Neural progenitor cell (in vitro differentiated cells): Measurements from ENCODE around the gene ABTB2. TPM values are rescaled to one million over a fixed set of nuclear protein-coding genes. Genes with fewer than 3 reads are reported as not detected.
A peak's percentile ranks its signal among the peaks of the same experiment; 100 is the strongest.

ENCODE experiments used
- DNase-seq: peaks from one replicate; pipeline ENCODE4 v3.0.0-alpha.2; 2016; ENCODE audit warnings: low spot score
- H2AFZ ChIP-seq: fragments of 200-600 bp; sonication (generic); replicated peaks from 2 replicates; pipeline ENCODE4 v1.6.1; 2016; ENCODE audit warnings: antibody characterized with exemption
- H3F3A ChIP-seq: fragments of 200-600 bp; sonication (generic); 2 replicates; pipeline ENCODE4 v1.6.1; 2016; ENCODE audit warnings: antibody characterized with exemption, low read depth
- H3K27ac ChIP-seq: fragments of 200-600 bp; sonication (generic); 2 replicates; pipeline ENCODE4 v1.5.1; 2016; ENCODE audit warnings: mild to moderate bottlenecking
- H3K27me3 ChIP-seq: fragments of 200-600 bp; sonication (generic); 2 replicates; pipeline ENCODE4 v1.6.1; 2016; ENCODE audit warnings: mild to moderate bottlenecking, moderate library complexity
- H3K36me3 ChIP-seq: fragments of 200-600 bp; sonication (generic); 2 replicates; pipeline ENCODE4 v1.5.1; 2016
- H3K4me1 ChIP-seq: fragments of 200-600 bp; sonication (generic); 2 replicates; pipeline ENCODE4 v1.6.1; 2016; ENCODE audit warnings: mixed run types
- H3K4me2 ChIP-seq: fragments of 200-600 bp; sonication (generic); 2 replicates; pipeline ENCODE4 v1.6.1; 2016
- H3K4me3 ChIP-seq: fragments of 200-600 bp; sonication (generic); 2 replicates; pipeline ENCODE4 v1.5.1; 2016
- H3K79me2 ChIP-seq: fragments of 200-600 bp; sonication (generic); 2 replicates; pipeline ENCODE4 v1.6.1; 2016; ENCODE audit warnings: low read depth
- H3K9ac ChIP-seq: fragments of 200-600 bp; sonication (generic); 2 replicates; pipeline ENCODE4 v1.6.1; 2016
- H3K9me3 ChIP-seq: fragments of 200-600 bp; sonication (generic); 2 replicates; pipeline ENCODE4 v1.5.1; 2016; ENCODE audit warnings: low read depth
- H4K20me1 ChIP-seq: fragments of 200-600 bp; sonication (generic); 2 replicates; pipeline ENCODE4 v1.6.1; 2016; ENCODE audit warnings: low read depth
- H3K27ac Mint-ChIP-seq: 3 replicates; pipeline ENCODE4 v1.8.0; 2021; ENCODE audit warnings: mixed read lengths
- H3K27me3 Mint-ChIP-seq: 2 replicates; pipeline ENCODE4 v1.8.0; 2022; ENCODE audit warnings: low read depth, mild to moderate bottlenecking, inconsistent platforms, moderate library complexity, mixed read lengths; ENCODE audit not compliant: insufficient read depth
- H3K36me3 Mint-ChIP-seq: 3 replicates; pipeline ENCODE4 v1.8.0; 2021; ENCODE audit warnings: mixed read lengths
- H3K4me1 Mint-ChIP-seq: 3 replicates; pipeline ENCODE4 v1.8.0; 2021; ENCODE audit warnings: mixed read lengths
- H3K4me3 Mint-ChIP-seq: 3 replicates; pipeline ENCODE4 v1.8.0; 2021; ENCODE audit warnings: mild to moderate bottlenecking, moderate library complexity, mixed read lengths
- H3K9me3 Mint-ChIP-seq: 3 replicates; pipeline ENCODE4 v1.8.0; 2020; ENCODE audit warnings: mixed read lengths
- EZH2 ChIP-seq: fragments of 200-600 bp; sonication (generic); IDR thresholded peaks from 2 replicates; pipeline ENCODE4 v1.6.1; 2017; ENCODE audit warnings: antibody characterized with exemption, mild to moderate bottlenecking, moderate library complexity
- EZH2phosphoT487 ChIP-seq: fragments of 200-600 bp; sonication (generic); IDR thresholded peaks from 2 replicates; pipeline ENCODE4 v1.6.1; 2017; ENCODE audit warnings: antibody characterized with exemption
- total RNA-seq: library from RNA; depleted of rRNA; stranded (reverse); fragments of >200 nt; gene quantifications from 2 replicates; pipeline ENCODE4 v1.2.3, GENCODE V29; 2015; ENCODE audit warnings: low replicate concordance
- TF ChIP-seq, protein P1 (sequence below): fragments of 200-600 bp; sonication (generic); IDR thresholded peaks from 2 replicates; pipeline ENCODE4 v1.5.1; 2017; ENCODE audit warnings: antibody characterized with exemption, mild to moderate bottlenecking

Gene ABTB2
- total RNA-seq, 1 donor from 2014 or later, result 0.37 TPM

GRCh38 chr11:34155057-34155756, 202.6 kb downstream of the ABTB2 start:
- H3K27me3 ChIP-seq, result no peaks in the 10 kb centered on the region
- no peak overlapping the region for H3K27ac ChIP-seq
- no peak overlapping the region for H2AFZ ChIP-seq
- H3F3A ChIP-seq, result no peaks in the 10 kb centered on the region
- Mint-ChIP-seq H3K27ac (no peak overlapping the region), H3K36me3 (peaks cover 13% of the 10 kb centered on the region), H3K4me1 (peaks cover 3% of the 10 kb centered on the region), H3K9me3 (no peaks in the 10 kb centered on the region), H3K4me3 (no peak overlapping the region), H3K27me3 (peaks cover 4% of the 10 kb centered on the region)
- no peaks in the 10 kb centered on the region for H3K4me1 ChIP-seq
- TF ChIP-seq, protein P1, sequence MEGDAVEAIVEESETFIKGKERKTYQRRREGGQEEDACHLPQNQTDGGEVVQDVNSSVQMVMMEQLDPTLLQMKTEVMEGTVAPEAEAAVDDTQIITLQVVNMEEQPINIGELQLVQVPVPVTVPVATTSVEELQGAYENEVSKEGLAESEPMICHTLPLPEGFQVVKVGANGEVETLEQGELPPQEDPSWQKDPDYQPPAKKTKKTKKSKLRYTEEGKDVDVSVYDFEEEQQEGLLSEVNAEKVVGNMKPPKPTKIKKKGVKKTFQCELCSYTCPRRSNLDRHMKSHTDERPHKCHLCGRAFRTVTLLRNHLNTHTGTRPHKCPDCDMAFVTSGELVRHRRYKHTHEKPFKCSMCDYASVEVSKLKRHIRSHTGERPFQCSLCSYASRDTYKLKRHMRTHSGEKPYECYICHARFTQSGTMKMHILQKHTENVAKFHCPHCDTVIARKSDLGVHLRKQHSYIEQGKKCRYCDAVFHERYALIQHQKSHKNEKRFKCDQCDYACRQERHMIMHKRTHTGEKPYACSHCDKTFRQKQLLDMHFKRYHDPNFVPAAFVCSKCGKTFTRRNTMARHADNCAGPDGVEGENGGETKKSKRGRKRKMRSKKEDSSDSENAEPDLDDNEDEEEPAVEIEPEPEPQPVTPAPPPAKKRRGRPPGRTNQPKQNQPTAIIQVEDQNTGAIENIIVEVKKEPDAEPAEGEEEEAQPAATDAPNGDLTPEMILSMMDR, result no peak
- TF ChIP-seq EZH2 (no peak), EZH2phosphoT487 (no peak)
- H3K79me2 ChIP-seq, result no peaks in the 10 kb centered on the region
- no peak overlapping the region for H3K4me2 ChIP-seq
- no peaks in the 10 kb centered on the region for H3K36me3 ChIP-seq
- H3K4me3 ChIP-seq, result no peak overlapping the region
- H3K9ac ChIP-seq, result no peak overlapping the region
- H4K20me1 ChIP-seq, result no peaks in the 10 kb centered on the region
- no peak for DNase-seq
- no peaks in the 10 kb centered on the region for H3K9me3 ChIP-seq

- no peaks in the 10 kb centered on the region for H3K4me1 ChIP-seq
- H3K4me2 ChIP-seq, result no peak overlapping the region
- H2AFZ ChIP-seq, result no peak overlapping the region
- DNase-seq, result no peak
- Mint-ChIP-seq H3K4me1 (peaks cover 4% of the 10 kb centered on the region), H3K36me3 (peaks cover 11% of the 10 kb centered on the region), H3K27me3 (peaks cover 4% of the 10 kb centered on the region), H3K4me3 (no peak overlapping the region), H3K27ac (no peak overlapping the region), H3K9me3 (no peaks in the 10 kb centered on the region)
- no peaks in the 10 kb centered on the region for H3K79me2 ChIP-seq
- H3K9me3 ChIP-seq, result no peaks in the 10 kb centered on the region
- H3K36me3 ChIP-seq, result no peaks in the 10 kb centered on the region
- H3F3A ChIP-seq, result no peaks in the 10 kb centered on the region
- no peak overlapping the region for H3K9ac ChIP-seq
- no peak overlapping the region for H3K27ac ChIP-seq
- TF ChIP-seq EZH2phosphoT487, result no peak
- TF ChIP-seq EZH2, result no peak
- TF ChIP-seq, protein P1, result no peak
- no peak overlapping the region for H3K4me3 ChIP-seq
- no peaks in the 10 kb centered on the region for H3K27me3 ChIP-seq
- H4K20me1 ChIP-seq, result no peaks in the 10 kb centered on the region
Measured at GRCh38 chr11:34154059-34154875, 203.5 kb downstream of the ABTB2 start.

DNA sequence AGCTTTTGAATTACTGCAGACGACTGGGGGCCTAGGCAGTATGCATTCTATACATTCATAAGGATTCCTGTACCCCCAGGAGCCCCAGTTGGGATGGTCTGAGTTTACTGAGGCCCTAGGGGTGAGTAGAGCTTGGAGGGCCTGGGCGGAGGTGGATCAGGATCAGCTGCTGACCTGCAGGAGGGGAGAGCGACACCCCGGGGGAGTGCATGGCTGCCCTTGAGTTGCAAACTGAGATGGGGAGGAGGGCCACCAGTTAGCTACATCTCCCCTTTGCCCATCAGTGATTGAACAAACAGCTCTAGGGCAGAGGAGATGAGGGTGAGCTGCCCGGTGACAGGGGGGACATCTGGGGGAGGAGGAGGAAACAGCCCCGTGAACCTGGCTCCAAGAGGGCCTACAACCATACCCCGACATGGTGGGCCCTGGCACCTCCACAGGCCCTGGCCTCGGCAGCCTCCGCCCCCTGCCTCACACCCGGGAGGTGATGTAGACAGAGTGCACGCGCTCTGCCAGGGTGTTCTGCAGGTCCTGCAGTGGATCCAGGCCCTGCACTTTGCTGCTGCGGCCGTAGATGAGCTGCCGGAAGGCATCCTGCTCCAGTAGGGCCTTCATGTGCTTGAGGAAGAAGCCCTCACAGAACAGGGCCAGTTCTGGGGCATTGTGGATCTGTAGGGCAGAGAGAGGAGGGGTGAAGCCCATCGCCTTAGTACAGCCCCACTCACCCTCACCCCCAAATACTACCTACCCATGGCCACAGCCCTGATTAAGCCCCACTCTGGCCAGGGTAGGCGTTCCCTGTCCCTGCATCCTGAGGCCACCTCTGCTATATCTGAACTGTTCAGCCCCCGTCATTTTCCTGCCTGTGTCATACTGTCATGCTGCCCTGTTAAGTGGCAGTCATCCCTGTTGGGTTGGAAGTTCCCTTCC, 205.6 kb downstream of the ABTB2 start:
- Histone ChIP-seq H3K27me3 (no peaks in the 10 kb centered on the region), H2AFZ (no peak overlapping the region), H3K4me1 (no peaks in the 10 kb centered on the region), H3K9ac (no peak overlapping the region), H3K36me3 (no peaks in the 10 kb centered on the region), H3K4me2 (no peak overlapping the region), H4K20me1 (no peaks in the 10 kb centered on the region), H3K79me2 (no peaks in the 10 kb centered on the region), H3F3A (no peaks in the 10 kb centered on the region), H3K4me3 (no peak overlapping the region), H3K27ac (no peak overlapping the region), H3K9me3 (no peaks in the 10 kb centered on the region)
- no peak for DNase-seq
- Mint-ChIP-seq H3K36me3 (peaks cover 10% of the 10 kb centered on the region), H3K27ac (peak overlapping the region; percentile 65), H3K4me3 (no peak overlapping the region), H3K9me3 (no peaks in the 10 kb centered on the region), H3K27me3 (no peaks in the 10 kb centered on the region), H3K4me1 (peaks cover 20% of the 10 kb centered on the region)
- no peak for TF ChIP-seq EZH2phosphoT487
- TF ChIP-seq EZH2, result no peak
- TF ChIP-seq, protein P1, result no peak
